ENCODE data around the gene POU4F3.
"Not testable (repeated sequence)": the region's sequence is repeated elsewhere in the genome, so short reads cannot be mapped to it uniquely, and the experiment has no call there.

Gene POU4F3, protein sequence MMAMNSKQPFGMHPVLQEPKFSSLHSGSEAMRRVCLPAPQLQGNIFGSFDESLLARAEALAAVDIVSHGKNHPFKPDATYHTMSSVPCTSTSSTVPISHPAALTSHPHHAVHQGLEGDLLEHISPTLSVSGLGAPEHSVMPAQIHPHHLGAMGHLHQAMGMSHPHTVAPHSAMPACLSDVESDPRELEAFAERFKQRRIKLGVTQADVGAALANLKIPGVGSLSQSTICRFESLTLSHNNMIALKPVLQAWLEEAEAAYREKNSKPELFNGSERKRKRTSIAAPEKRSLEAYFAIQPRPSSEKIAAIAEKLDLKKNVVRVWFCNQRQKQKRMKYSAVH
- 0 to 0.21 reads per million in 2 donors for total RNA-seq

DNA sequence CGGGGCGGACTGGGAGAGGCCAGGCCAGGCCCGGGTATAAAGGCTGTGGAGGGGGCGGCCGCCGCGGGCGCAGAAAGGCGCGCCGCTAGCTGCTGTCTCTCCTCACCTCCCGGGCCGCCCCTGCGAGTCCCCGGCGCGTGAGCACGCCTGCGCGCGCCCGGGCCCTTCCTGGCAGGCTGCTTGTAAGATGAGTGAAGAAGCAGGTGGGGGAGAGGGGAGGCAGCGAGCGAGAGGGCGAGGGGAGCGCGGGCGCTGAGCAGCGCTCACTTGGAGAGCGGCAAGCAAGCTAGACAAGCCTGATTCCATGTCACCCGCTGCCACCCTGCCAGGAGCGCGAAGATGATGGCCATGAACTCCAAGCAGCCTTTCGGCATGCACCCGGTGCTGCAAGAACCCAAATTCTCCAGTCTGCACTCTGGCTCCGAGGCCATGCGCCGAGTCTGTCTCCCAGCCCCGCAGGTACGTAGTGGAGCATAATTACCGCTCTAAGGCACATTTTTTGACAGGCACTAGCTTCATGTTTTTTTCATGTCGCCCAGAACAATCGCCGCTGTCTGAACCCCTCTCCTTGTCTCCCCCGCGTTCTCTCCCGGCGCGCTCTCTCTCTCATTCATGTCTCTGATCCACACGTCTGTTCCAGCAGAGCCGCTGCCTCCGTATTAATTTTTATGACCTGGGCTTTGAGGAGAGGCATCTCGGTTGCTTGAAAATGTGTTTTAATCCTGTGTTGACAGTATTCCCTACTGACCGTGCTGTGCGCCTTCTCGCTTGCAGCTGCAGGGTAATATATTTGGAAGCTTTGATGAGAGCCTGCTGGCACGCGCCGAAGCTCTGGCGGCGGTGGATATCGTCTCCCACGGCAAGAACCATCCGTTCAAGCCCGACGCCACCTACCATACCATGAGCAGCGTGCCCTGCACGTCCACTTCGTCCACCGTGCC is at the start of gene POU4F3:
TSS of gene POU4F3 (plus strand) at position 66 of the 941 bp plus-strand sequence. CDS start at position 340, 274 bp downstream.
- DNase-seq, result no peak

DNA sequence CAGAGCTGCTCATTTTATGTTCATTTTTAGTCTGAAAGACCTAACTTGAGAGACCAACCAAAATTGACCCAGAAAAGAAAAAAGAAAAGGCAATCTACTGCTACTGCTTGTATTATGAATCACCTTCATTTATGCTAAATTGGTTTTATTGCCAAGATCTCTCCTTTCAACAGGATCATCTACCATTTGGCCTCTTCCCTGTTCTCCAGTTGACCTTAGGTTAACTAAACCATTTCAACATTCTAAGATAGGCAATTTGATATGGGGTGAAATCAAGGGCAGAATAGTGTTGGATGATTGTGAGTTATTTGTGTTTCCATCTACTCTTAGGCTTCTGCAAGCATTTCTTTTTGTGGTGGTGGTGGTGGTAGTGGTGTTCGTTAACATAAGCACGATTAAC is 48.3 kb upstream of the POU4F3 start:
- DNase-seq, result no peak

DNA sequence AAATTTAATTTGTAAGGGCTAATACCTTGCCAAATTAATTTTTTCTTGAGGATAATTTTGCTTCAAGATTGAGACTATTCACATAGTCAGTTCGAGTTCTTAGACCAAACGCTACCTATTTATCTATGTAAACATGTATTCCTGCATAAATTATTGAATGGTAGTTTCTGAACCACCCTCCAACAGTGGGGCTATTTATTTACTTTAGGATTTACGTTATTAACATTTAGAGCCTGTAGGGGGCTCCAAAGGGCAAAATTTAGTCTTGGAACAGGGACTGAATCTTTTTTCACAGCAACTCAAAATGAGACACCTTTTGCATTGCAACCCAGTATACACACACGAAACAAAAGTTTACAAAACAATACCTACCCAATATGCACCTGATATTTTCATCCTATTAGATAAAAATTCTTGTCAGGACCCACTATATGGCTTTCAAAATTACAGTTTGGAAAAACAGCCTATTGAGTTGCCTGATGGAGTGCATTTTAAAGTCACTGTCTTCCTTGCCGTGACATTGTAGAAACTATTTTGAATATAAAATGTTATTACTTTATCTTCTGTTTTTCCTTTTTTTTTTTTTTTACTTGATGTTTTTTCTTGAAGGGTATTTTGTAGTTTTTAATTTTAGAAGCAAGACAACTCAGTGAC is 47.1 kb upstream of the POU4F3 start:
- no peak for DNase-seq

DNA sequence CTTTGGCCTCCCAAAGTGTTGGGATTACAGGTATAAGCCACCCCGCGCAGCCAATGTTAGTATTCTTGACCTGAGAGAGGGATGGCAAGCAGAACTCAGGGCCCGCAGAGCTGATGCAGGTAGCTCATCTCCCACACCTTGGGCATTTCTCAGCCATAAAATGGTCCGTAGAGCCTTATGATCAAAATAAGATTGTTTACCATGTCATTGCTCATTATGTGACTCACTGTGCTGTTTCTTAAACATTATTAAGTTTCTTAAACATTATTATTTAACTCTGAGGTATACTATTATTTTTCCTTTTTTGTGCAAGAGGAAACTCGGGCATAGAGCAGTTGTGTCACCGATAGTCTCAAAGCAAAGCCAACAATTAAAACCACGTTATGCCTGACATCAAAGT is 42.4 kb upstream of the POU4F3 start:
- DNase-seq, result no peak

DNA sequence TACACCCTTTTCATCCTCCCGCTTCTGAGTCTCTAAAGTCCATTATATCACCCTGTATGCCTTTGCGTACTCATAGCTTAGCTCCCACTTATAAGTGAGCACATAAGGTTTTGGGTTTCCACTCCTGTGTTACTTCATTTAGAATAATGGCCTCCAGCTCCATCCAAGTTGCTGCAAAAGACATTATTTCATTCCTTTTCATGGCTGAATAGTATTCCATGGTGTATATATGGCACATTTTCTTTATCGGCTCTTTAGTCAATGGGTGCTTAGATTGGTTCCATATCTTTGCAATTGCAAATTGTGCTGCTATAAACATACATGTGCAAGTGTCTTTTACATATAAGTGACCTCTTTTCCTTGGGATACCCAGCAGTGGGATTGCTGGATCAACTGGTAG is 39.7 kb upstream of the POU4F3 start:
- DNase-seq, result not testable (repeated sequence)

DNA sequence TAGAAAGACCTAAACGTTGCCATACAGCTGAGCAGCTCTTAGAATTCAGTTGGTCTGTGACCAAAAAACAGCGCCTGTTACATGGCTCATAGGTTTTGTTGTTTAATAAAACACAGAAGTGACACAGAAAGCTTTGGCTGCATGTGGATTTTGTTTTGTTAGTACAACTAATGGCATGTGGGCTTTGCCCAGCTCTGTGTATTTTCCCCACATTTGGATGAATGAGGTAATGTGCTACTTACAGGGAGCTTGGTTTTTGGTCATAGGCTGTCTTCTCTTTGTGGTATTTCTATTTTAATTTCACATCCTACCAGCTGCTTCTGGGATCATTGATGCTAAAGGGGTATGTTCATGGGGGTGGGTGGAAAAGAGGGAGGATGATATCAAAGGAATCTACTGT is 37.0 kb upstream of the POU4F3 start:
- DNase-seq, result no peak

DNA sequence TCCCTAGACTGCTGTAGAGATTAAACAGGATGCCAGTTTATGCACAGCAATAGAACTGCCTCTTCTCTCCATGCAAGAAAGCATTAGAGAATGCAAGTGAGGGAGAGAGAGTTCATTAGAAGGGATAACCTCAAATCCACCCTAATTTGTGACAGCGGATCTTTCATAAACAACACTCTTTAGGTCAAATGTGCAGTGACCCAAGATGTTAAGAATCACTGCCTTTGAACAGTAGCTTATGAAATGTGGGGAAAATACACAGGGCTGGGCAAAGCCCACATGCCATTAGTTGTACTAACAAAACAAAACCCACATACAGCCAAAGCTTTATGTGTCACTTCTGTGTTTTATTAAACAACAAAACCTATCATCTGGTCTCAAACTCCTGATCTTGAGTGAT is 36.2 kb upstream of the POU4F3 start:
- no peak for DNase-seq

DNA sequence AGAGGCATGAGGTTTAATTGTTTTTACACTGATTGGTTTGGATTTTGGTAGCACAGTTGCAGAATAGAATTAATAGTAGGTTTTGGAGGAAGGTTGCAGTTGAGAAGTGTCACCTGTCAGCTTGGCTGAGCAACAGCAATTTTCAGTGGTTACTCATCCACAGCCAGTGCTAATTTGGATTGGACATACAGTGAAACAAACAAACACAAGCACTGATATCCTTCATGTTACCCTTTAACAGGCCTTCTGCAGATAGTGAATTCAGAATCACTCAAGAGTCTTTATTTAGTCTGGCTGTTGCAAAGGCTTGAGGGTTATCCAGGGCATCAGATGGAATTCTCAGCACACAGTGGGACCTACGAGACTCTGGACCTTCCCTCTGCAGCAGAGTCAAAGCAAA is 31.8 kb upstream of the POU4F3 start:
- DNase-seq, result no peak

DNA sequence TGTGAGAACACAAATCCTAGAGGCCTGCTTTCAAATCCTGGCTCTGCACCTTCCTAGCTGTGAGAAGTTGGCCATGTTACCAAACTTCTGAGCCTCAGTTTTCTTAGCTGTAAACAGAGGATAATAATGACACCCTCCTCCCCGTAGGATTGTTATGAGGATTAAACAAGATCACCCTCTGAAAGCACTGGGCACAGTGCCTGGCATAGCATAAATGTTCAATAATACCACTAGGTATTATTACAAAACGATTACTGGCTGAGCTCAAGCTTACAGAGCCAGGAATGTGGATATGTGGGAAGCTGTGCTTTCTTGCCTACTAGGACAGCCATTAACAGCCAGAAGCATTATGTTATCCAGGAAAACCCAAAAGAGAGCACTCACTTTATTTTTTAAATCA is 30.8 kb upstream of the POU4F3 start:
- DNase-seq, result no peak

DNA sequence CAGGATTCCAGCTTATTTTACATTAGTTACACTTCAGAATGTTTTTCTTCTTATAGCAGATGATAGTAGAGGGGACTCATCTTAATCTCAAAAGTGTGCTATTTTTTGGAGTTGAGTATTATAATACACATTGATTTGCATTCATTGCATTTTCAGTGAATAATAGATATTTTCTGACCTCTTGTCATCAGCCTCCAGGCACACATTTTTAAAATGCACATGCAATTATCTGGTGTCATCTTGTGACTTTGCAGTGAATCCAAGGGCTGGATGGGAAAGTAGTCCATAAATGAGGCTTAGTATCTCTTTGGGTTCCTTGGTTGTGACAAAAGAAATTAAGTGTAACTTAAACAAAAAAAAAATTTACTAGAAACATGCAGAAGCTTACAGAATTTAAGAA is 28.1 kb upstream of the POU4F3 start:
- no peak for DNase-seq

DNA sequence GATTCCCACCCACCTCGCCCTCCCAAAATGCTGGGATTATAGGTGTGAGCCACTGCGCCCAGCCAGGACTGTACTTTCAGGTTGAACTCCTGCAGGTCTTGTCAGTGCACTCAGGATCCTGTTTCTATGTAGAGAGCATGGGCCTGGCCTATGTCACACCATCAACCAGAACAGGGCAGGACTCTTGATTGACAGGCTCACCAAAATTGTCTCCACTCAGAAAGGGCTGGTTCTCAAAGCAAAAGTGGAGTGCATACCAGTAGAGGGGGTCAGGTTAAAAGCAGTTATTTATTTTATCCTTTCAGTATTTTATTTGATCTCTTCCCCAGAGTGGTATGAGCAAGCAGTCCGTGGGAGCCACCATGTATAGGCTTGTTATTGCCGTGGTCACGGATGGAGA is 27.4 kb upstream of the POU4F3 start:
- DNase-seq, result no peak

DNA sequence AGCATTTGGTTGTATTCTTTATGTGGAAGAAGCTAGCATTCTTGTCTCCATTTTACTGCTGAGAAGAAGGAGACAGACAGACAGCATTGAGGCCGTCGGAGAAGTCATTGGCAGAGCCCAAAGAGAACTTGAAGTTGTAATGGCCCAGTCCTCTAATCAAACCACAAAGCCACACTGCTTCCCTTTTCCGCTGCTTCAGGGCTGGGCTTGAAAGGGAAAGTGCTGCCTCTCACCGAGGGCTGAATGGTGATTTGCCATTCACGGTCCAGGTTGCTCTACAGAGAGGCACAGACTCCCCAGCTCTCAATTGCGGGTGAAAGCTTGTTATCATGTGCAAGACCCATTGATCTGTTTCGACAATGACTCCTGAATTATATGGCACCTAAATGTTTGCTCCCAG is 25.6 kb upstream of the POU4F3 start:
- DNase-seq, result no peak

DNA sequence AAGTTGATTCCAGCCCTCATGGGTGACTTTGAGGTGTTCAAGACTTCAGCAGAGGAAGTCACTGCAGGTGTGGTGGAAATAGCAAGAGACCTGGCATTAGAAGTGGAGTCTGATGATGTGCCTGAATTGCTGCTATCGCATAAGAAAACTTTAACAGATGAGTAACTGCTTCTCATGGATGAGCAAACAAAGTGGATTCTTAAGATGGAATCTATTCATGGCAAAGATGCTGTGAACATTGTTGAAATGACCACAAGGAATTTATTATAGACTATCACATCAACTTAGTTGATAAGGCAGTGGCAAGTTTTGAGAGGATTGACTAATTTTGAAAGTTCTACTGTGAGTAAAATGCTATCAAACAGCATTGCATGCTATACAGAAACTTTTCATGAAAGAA is 17.1 kb upstream of the POU4F3 start:
- DNase-seq, result no peak

DNA sequence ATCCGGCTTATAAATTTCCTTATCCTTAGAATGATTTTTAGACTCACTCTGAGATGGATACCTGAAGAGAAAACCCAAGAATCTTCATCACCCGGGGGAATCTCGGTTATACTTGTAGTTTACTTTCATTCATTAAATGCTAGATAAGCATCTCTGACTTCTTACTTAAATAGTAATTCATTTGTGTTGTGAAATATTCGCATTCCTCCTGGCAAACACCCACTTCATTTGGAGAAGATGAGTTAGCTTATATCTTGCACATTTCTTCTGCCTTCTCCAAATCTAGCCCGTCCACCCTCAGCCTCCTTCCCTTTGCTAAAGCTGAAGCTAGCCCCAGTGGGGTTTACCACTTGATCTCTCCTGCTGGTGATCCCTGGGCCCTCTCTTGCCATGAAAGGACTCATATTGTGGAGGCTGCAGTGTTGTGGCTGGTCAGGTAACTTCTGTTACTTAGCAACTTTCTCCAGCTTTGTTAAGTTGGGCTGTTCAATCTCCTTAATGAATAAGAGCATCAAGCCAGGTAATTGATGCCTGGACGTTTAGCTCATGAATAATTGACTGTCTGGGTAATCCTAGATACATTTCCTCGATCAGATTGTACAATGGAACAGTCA is 11.3 kb upstream of the POU4F3 start:
- DNase-seq, result no peak

DNA sequence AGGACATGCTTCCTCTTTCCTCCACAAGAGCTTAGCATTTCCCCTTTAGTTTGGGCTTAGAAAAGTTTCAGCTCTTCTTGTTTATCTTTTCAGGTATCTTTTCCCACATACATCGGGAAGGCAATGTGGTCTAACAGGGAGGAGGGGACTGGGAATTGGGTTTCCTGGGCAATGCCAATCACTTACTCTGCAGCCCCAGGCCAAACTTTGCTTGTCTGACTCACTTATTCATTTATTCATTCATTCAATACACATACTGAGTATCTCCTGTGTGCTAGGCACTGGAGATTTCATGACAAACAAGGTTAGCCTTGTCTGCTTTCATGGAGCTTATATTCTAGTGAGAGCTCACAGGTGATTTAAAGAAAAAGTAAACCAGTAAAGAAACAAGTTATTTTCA is 10.7 kb upstream of the POU4F3 start:
- no peak for DNase-seq

DNA sequence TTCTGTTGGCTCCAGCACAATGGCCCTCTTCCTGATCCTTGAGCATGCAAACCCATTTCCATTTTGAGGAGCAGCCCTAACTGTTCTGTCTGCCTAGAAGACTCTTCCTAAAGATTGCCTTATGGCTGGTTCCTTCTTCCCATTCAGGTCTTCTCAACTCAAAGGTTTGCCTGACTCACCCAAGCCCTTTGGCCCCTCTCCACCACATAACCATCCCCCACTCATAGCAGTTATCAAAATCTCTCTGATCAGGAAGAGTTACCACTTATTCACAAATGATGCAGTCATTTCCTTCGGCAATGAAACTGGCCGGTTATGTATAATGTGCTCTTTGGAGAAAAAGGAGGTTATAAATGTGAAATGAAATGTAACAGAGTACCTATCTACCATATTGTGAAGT is 8.9 kb upstream of the POU4F3 start:
- DNase-seq, result no peak

DNA sequence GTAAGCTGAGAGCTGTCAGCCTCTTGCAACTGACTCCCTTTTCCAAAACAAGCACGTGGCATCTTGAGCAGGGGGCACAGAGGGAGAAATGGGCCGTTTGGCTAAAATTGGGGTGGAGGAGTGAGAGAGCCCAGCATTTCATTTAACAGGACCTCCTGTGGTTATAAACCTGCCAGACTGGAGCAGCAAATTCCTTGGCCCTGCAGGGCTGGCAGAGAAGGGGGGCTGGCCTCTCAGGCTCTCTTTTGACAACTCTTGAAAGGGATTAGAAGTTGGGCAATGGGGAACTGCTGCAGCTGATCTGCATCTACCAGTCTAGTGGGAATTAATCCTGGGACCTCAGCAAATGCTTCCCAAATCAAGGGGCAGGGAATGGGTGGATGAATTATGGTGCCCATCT is 7.2 kb upstream of the POU4F3 start:
- no peak for DNase-seq

DNA sequence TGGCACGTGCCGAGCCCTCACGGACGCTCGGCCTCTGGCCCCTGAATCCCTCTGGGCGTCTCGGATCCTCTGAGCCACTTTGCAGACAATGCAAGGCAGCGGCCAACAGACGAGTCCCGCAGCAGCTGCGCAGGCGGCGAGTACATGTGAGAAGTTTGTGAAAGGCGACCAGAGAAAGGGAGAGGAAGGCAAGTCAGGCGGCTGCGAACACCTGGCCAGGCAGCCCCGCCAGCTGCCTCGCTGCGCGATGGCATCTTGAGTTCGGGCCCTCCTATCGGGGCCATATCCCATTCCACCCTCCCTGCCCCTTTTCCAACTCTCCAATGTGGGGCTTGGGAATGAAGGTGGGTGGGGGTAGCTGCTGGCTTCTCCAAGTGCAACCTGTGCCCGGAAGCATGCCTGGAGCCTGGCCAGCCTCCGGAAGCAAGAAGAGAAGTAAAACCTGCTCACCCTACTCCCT is 4.5 kb upstream of the POU4F3 start:
- DNase-seq, result no peak

DNA sequence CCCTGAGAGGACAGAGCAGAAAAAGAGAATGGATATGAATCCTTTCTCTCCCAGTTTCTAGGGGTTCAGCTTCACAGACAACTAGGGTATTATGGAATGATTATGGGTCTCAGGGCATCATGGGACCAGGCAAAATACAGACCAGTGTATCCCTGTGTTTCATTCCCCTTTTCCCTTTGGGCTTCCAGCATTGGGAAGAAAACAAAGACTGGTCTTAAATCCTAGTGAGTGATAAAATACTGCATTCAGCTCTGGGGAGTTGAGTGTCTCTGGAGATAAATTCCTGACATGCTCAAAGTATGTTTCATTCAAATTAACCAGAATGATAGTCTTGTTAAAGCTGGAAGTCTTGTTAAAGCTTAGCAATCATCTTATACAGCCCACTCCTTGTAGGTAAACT is 2.4 kb upstream of the POU4F3 start:
- no peak for DNase-seq

DNA sequence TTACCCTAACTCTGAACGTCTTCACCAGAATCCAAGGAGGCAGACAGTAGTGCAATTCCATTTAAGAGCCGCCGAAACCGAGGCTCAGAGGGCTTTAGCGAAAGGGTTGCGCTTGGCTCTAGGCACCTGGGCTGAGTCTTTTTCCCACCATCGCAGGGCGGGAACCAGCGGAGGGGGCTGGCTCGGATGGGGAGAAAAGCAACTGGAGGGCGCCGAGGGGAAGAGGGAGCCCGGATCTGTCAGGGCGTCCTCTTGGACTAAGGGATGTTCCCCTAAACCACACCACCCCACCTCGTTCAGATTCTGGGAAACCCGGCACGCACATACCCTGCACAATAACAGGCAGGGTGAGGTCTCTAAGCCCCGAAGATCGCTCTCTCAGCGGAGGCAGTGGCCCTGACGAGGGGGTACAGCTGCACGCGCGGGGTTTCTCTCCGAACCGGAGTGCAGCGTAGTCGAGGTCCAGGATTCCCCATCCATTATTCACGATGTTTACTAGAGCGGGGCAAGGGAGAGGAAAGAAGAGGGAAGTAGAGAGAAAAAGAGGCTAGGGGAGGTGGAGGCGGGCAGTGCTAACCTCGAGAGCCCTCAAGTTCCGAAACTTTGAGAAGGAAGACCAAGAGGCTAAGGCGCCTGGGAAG is 1.3 kb upstream of the POU4F3 start:
- DNase-seq, result no peak

DNA sequence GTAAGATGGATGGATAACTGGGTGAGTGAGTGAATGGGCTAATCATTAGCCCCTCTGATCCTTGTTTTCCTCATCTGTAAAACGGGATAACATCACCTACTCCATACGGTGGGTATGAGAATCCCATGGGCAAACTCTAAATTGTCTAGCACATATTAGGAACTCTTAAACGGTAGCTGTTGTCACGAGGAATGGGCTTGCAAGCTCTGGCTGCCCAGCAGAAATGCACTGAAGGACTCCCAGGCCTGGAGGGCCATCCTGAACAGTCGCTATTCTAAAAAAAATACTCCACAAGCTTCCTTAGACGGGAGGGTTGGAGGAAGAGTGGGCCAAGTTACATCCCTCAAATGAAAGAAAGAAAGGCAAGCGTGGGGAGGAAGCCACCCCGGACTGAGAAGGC is 711 bp upstream of the POU4F3 start:
- DNase-seq, result no peak

DNA sequence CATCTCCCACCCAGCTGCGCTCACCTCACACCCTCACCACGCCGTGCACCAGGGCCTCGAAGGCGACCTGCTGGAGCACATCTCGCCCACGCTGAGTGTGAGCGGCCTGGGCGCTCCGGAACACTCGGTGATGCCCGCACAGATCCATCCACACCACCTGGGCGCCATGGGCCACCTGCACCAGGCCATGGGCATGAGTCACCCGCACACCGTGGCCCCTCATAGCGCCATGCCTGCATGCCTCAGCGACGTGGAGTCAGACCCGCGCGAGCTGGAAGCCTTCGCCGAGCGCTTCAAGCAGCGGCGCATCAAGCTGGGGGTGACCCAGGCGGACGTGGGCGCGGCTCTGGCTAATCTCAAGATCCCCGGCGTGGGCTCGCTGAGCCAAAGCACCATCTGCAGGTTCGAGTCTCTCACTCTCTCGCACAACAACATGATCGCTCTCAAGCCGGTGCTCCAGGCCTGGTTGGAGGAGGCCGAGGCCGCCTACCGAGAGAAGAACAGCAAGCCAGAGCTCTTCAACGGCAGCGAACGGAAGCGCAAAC is 1.1 kb downstream of the POU4F3 start:
- DNase-seq, result no peak
